Fibroblast of skin of back (primary cell): ENCODE measurements around the gene PTPN11.
"Not testable (repeated sequence)": the region's sequence is repeated elsewhere in the genome, so short reads cannot be mapped to it uniquely, and the experiment has no call there.

Source experiments
- DNase-seq: peaks from one replicate; pipeline ENCODE4 v3.0.0-alpha.2; 2013

The PTPN11 gene

DNA sequence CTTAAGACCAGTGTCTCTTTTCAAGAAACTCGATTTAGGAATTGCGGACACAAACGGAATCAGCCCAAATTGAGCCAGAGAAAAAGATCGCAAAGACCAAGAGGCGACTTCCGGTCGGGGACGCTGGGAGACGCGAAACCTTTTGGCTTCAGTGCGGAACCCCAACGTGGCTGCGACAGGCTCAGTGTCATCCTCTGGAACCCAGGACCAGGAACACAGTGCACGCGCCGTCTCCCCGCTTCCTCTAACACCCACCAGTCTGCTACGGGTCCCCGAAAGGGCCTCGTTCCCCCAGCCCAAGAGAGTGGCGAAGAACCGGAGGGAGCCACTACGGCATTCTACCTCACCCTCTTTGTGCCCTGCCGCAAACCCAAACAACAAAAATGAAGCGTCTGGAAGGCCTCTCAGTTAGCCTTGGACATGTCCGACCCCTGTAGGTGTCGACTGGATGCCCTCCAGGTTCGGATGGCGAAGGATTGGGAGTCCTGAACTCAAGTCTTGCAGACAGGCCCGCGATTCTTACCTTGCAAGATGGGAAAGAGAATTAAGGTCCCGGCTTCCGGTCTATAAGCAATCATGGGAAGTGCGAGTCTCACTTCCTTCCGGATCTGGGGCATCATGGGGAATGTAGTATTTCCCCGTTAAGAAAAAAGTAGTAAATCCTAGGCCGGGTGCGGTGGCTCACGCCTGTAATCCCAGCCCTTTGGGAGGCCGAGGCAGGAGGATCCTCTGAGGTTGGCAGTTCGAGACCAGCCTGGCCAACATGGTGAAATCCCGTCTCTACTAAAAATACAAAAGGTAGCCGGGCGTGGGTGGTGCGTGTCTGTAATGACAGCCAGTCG, 9.5 kb upstream of the PTPN11 start, which contains the start of gene RPL6:
RPL6 (minus strand) TSS at position 542 of the 842 bp plus-strand sequence. CDS start 949 bp downstream, outside the sequence.
- DNase-seq, result peak; percentile 96

- DNase-seq, result no peak
Observed at GRCh38 chr12:112409906-112410244, 8.9 kb upstream of the PTPN11 start.

DNA sequence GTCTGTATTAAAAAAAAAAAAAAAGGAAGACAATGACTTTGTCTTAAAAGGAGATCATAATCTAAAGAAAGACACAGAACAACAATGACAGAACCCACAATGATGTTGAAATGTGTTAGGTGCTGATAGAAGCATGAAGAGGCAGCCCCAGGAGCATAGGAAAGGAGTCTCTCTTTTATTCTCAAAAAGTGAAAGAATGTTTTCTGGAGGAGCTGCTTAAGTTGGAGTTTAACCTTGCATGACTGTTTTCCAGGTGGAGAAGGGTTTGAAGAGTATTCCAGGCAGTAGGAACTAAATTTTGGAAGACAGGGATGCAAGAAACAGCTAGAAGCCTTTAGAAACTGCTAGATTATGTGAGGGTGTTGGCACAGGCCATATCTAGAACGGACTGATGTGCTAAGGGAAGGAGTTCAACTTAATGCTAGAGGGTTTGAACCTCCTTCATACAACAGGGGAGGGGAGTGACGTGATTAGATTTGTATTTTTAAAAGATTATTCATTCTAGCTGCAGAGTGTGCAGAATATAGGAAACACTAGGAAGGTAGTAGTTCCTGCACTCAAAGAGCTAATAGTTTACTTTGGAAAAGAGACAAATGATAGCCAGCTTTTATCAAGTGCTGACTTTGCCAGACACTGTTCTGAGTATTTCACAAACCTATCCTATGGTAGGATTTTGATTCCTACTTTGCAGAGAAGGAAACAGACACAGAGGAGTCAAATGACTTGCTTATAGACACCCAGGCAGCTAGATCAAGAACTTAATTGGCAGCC, 4.7 kb upstream of the PTPN11 start:
- DNase-seq, result no peak

DNA sequence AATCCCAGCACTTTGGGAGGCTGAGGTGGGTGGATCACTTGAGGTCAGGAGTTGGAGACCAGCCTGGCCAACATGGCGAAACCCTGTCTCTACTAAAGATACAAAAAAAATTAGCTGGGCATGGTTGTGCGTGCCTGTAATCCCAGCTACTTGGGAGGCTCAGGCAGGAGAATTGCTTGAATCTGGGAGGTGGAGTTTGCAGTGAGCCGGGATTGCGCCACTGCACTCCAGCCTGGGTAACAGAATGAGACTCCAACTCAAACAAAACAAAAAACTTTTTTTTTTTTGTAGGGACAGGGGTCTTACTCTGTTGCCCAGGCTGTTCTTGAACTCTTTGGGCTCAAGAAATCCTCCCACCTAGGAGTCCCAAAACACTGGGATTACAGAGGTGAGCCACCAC, 3.3 kb upstream of the PTPN11 start:
- DNase-seq, result not testable (repeated sequence)

DNA sequence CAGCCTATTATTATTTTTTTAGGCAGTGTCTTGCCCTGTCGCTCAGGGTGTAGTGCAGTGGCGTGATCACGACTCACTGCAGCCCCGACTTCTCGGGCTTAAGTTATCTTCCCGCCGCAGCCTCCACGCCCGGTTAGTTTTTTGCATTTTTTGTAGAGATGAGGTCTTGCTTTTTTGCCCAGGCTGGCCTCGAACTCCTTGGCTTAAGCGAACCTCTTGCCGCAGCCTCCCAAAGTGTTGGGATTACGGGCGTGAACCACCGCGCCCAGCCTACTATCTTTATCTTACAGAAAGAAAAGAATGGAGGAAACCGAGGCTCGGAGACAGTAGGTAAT, 507 bp upstream of the PTPN11 start:
- DNase-seq, result no peak

DNA sequence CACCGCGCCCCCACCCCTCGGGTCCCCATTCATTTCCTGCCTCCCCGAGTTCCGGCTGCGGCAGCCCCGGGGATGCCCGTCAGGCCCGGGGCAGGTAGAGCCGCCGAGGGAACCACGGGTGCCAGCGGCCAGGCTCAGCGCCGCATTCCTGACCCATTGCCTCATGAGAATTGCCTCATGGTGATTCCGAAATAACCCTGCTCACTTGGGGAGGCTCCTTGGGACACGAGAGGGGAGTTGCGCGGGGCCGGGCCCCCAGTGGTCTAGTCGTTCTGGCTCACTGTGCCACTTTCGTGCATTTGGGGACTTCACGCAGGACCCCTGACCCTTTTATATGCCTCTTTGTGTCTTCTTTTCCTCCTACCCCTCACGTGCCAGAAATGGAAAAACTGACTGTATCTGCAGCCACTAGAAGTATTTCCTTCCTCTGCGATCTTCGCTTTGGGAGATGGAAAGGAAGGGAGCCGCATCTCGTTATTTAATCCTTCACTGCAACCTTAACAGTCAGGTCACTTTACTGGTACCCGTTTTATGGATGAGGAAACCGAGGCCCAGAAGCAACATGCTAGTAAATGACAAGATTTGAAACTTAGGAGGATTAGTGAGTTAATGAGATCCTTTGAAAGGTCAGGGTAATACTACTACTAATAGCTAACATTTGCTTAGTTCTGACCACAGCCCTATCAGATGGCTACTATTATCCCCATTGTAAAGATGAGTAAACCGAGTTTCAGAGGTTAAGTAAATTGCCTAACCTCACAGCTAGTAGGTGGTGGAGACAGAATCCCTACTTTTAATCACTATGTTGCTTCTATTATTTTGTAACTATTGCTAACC, 768 bp downstream of the PTPN11 start:
- peak; percentile 85 for DNase-seq

GRCh38 chr12:112420740-112421139, 2.0 kb downstream of the PTPN11 start:
- no peak for DNase-seq

- DNase-seq, result no peak
Observed at GRCh38 chr12:112421363-112421762, 2.6 kb downstream of the PTPN11 start.

DNA sequence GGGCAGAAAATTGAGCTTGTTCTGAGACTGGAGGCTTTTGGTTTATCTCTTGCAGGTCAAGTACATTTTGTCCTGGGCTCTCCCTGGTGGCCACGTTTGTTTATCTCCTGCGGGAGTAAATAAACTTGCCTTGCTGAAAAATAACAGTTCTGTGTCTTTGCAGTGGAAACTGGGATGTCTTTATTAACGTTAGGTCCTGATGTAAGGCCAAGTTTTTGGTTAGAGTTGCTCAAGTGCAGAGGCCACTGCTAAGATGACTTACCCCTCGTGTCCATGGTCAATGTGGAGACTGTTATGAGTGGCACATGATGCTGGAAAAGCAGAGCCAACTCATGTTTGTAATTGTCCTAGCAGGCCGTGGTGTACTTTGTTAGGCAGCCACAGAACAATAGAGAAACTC, 3.8 kb downstream of the PTPN11 start:
- DNase-seq, result no peak

- no peak for DNase-seq
Observed at GRCh38 chr12:112424126-112424525, 5.4 kb downstream of the PTPN11 start.

- DNase-seq, result no peak
Observed at GRCh38 chr12:112425582-112426382, 7.0 kb downstream of the PTPN11 start.

DNA sequence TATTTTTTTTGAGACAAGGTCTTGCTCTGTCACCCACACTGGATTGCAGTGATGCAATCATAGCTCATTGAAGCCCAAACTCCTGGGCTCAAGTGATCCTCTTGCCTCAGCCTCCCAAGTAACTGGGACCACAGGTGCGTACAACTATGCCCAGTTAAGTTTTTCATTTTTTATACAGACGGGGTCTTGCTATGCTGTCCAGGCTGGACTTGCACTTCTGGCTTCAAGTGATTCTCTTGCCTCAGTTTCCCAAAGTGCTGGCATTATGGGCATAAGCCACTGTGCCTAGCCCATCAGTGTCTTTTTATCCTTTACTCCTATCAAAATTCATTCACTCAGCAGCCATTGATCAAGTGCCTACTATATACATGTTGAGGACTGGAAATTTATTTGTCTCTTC, 9.0 kb downstream of the PTPN11 start:
- DNase-seq, result no peak

DNA sequence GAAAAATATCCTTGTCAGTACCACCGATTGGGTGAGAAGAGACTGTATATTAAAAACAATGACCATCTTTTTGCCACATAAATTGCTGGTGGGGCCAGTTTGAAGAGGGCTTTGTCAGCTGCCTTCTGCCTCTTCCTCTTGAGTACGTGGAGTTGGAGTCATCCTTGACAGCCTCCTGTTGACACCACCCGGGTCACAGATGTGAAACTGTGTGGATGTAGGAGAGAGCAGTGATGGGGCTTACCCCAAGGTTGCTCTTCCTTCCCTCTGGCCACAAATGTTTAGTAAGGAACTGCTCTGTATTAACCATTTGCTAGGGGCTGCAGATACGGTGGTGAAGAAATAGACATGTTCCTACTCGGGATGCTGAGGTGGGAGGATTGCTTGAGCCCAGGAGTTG, 12.2 kb downstream of the PTPN11 start:
- DNase-seq, result no peak

DNA sequence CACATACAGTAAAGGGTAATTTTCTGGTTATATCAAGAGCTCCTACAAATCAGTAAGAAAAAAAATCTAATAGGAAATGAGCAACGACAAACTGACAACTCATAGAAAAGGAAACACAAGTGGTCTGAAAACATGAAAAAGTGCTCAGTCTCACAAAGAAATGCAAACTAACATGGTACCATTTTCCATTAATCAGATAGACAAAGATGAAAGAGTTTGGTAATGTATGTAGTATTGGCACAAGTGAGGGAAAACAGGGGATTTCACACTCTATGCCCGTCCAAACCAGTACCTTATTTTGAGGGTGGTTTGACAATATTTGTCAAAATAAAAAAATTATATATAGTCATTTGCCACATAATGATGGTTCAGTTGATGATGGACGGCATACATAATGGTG, 13.2 kb downstream of the PTPN11 start:
- DNase-seq, result no peak

GRCh38 chr12:112433551-112433950, 14.8 kb downstream of the PTPN11 start:
- no peak for DNase-seq

DNA sequence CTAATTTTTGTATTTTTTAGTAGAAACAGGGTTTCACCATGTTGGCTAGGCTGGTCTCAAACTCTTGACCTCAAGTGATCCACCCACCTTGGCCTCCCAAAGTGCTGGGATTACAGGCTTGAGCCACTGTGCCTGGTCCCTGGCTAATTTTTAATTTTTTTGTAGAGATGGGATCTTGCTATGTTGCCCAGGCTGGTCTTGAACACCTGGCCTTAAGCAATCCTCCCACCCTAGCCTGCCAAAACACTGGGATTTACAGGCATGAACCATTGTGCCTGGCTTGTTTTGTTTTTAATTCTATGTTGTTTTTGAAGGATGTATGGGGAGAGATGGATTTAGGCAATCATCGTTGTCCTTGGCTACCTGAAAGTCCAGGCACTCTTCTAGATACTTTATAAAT, 19.9 kb downstream of the PTPN11 start:
- DNase-seq, result not testable (repeated sequence)

DNA sequence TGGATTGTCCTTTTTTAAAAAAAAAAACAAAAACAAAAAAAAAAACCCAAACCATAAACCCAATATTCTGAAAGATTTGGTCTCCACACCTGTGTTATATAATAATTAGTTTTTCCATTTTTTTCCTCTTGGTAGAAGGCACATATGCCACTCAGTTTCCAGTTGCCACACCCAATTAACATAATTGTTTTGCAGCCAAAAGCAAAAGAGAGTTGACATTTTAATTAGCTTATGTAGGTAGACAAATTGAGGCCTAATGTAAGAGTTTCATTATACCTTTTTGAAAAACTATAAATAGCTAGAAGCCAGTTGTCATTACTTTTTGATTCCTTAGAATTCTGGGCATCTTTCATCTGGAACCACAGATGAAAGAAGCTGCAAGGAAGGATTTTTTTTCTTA, 21.0 kb downstream of the PTPN11 start:
- DNase-seq, result no peak

DNA sequence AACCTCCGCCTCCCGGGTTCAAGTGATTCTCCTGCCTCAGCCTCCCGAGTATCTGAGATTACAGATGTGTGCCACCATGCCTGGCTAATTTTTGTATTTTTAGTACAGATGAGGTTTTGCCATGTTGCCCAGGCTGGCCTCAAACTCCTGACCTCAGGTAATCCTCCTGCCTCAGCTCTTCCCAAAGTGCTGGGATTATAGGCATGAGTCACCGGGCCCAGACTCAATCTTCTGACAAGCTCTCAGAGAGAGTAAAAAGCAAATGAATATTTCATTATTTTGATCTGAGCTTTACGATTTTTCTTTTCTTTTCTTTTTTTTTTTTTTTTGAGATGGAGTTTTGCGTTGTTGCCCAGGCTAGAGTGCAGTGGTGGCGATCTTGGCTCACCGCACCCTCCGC, 21.9 kb downstream of the PTPN11 start:
- DNase-seq, result not testable (repeated sequence)

DNA sequence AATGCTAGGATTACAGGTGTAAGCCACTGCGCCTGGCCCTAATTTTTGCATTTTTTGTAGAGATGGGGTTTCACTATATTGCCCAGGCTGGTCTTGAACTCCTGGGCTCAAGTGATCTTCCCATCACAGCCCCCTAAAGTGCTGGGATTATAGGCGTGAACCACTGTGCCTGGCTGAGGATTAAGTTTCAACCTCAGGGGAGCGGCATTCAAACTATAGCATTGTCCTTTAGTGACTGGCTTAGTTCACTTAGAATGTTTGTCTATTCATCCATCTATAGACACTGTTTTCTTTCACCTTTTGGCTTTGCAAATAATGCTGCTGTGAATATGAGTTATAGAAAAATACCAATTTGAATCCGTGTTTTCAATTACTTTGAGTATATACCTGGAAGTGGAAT, 25.2 kb downstream of the PTPN11 start:
- no peak for DNase-seq

GRCh38 chr12:112446008-112446725, 27.4 kb downstream of the PTPN11 start:
- no peak for DNase-seq

GRCh38 chr12:112447106-112447505, 28.4 kb downstream of the PTPN11 start:
- no peak for DNase-seq

DNA sequence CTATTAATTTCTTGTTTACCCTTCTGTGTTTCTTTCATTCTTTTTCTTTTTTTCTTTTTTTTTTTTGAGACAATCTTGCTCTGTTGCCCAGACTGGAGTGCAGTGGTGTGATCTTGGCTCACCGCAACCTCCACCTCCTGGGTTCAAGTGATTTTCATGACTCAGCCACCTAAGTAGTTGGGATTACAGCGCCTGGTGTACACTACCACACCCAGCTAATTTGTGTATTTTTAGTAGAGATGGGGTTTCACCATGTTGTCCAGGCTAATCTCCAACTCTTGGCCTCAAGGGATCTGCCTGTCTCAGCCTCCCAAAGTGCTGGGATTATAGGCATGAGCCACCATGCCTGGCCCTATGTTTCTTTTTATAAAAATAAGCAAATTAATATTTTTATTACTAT, 29.4 kb downstream of the PTPN11 start:
- DNase-seq, result not testable (repeated sequence)
